Neural progenitor cell (in vitro differentiated cells): ENCODE measurements around the gene MYH6. TPM values are rescaled to one million over a fixed set of nuclear protein-coding genes. Genes with fewer than 3 reads are reported as not detected.
A peak's percentile ranks its signal among the peaks of the same experiment; 100 is the strongest.

Source experiments
- DNase-seq: peaks from one replicate; pipeline ENCODE4 v3.0.0-alpha.2; 2016; ENCODE audit warnings: low spot score
- H2AFZ ChIP-seq: fragments of 200-600 bp; sonication (generic); replicated peaks from 2 replicates; pipeline ENCODE4 v1.6.1; 2016; ENCODE audit warnings: antibody characterized with exemption
- H3F3A ChIP-seq: fragments of 200-600 bp; sonication (generic); 2 replicates; pipeline ENCODE4 v1.6.1; 2016; ENCODE audit warnings: antibody characterized with exemption, low read depth
- H3K27ac ChIP-seq: fragments of 200-600 bp; sonication (generic); 2 replicates; pipeline ENCODE4 v1.5.1; 2016; ENCODE audit warnings: mild to moderate bottlenecking
- H3K27me3 ChIP-seq: fragments of 200-600 bp; sonication (generic); 2 replicates; pipeline ENCODE4 v1.6.1; 2016; ENCODE audit warnings: mild to moderate bottlenecking, moderate library complexity
- H3K36me3 ChIP-seq: fragments of 200-600 bp; sonication (generic); 2 replicates; pipeline ENCODE4 v1.5.1; 2016
- H3K4me1 ChIP-seq: fragments of 200-600 bp; sonication (generic); 2 replicates; pipeline ENCODE4 v1.6.1; 2016; ENCODE audit warnings: mixed run types
- H3K4me2 ChIP-seq: fragments of 200-600 bp; sonication (generic); 2 replicates; pipeline ENCODE4 v1.6.1; 2016
- H3K4me3 ChIP-seq: fragments of 200-600 bp; sonication (generic); 2 replicates; pipeline ENCODE4 v1.5.1; 2016
- H3K79me2 ChIP-seq: fragments of 200-600 bp; sonication (generic); 2 replicates; pipeline ENCODE4 v1.6.1; 2016; ENCODE audit warnings: low read depth
- H3K9ac ChIP-seq: fragments of 200-600 bp; sonication (generic); 2 replicates; pipeline ENCODE4 v1.6.1; 2016
- H3K9me3 ChIP-seq: fragments of 200-600 bp; sonication (generic); 2 replicates; pipeline ENCODE4 v1.5.1; 2016; ENCODE audit warnings: low read depth
- H4K20me1 ChIP-seq: fragments of 200-600 bp; sonication (generic); 2 replicates; pipeline ENCODE4 v1.6.1; 2016; ENCODE audit warnings: low read depth
- H3K27ac Mint-ChIP-seq: 3 replicates; pipeline ENCODE4 v1.8.0; 2021; ENCODE audit warnings: mixed read lengths
- H3K27me3 Mint-ChIP-seq: 2 replicates; pipeline ENCODE4 v1.8.0; 2022; ENCODE audit warnings: low read depth, mild to moderate bottlenecking, inconsistent platforms, moderate library complexity, mixed read lengths; ENCODE audit not compliant: insufficient read depth
- H3K36me3 Mint-ChIP-seq: 3 replicates; pipeline ENCODE4 v1.8.0; 2021; ENCODE audit warnings: mixed read lengths
- H3K4me1 Mint-ChIP-seq: 3 replicates; pipeline ENCODE4 v1.8.0; 2021; ENCODE audit warnings: mixed read lengths
- H3K4me3 Mint-ChIP-seq: 3 replicates; pipeline ENCODE4 v1.8.0; 2021; ENCODE audit warnings: mild to moderate bottlenecking, moderate library complexity, mixed read lengths
- H3K9me3 Mint-ChIP-seq: 3 replicates; pipeline ENCODE4 v1.8.0; 2020; ENCODE audit warnings: mixed read lengths
- CTCF ChIP-seq: fragments of 200-600 bp; sonication (generic); IDR thresholded peaks from 2 replicates; pipeline ENCODE4 v1.5.1; 2017; ENCODE audit warnings: antibody characterized with exemption, mild to moderate bottlenecking
- EZH2 ChIP-seq: fragments of 200-600 bp; sonication (generic); IDR thresholded peaks from 2 replicates; pipeline ENCODE4 v1.6.1; 2017; ENCODE audit warnings: antibody characterized with exemption, mild to moderate bottlenecking, moderate library complexity
- EZH2phosphoT487 ChIP-seq: fragments of 200-600 bp; sonication (generic); IDR thresholded peaks from 2 replicates; pipeline ENCODE4 v1.6.1; 2017; ENCODE audit warnings: antibody characterized with exemption
- total RNA-seq: library from RNA; depleted of rRNA; stranded (reverse); fragments of >200 nt; gene quantifications from 2 replicates; pipeline ENCODE4 v1.2.3, GENCODE V29; 2015; ENCODE audit warnings: low replicate concordance

The MYH6 gene
- total RNA-seq, 1 donor from 2014 or later: not detected

- Histone ChIP-seq H3K27me3 (no peaks in the 10 kb centered on the region), H3K27ac (peak within 1 kb of the TSS; percentile 91), H3K9ac (peak within 1 kb of the TSS; percentile 66), H3K79me2 (peaks cover 52% of the 10 kb centered on the region), H3F3A (peaks cover 45% of the 10 kb centered on the region), H3K4me3 (peak within 1 kb of the TSS; percentile 58), H2AFZ (no peak within 1 kb of the TSS), H4K20me1 (peaks cover 43% of the 10 kb centered on the region), H3K9me3 (no peaks in the 10 kb centered on the region), H3K4me2 (peak within 1 kb of the TSS; percentile 76), H3K36me3 (peaks cover 3% of the 10 kb centered on the region), H3K4me1 (peaks cover 29% of the 10 kb centered on the region)
- peak; percentile 68 for DNase-seq
- Mint-ChIP-seq H3K4me1 (peaks cover 41% of the 10 kb centered on the region), H3K9me3 (no peaks in the 10 kb centered on the region), H3K36me3 (peaks cover 16% of the 10 kb centered on the region), H3K4me3 (peak within 1 kb of the TSS; percentile 90), H3K27ac (peak within 1 kb of the TSS; percentile 94), H3K27me3 (peaks cover 12% of the 10 kb centered on the region)
- TF ChIP-seq CTCF (no peak), EZH2phosphoT487 (no peak), EZH2 (no peak)
These were observed 42.9 kb downstream of the MYH6 start, which contains the start of gene EFS for GRCh38 chr14:23365036-23365731. Gene EFS, minus strand, starts transcription at chr14:23365172. Its CDS starts 147 bp downstream, at chr14:23365025.

- H3K9me3 Mint-ChIP-seq: no peaks in the 10 kb centered on the region
- H4K20me1 ChIP-seq: peaks cover 51% of the 10 kb centered on the region
- peak overlapping the region; percentile 66 for H3K9ac ChIP-seq
- H3K27ac Mint-ChIP-seq: peak overlapping the region; percentile 94
- no peak overlapping the region for H2AFZ ChIP-seq
- H3K9me3 ChIP-seq: no peaks in the 10 kb centered on the region
- H3K27me3 Mint-ChIP-seq: peaks cover 12% of the 10 kb centered on the region
- peak overlapping the region; percentile 58 for H3K4me3 ChIP-seq
- peaks cover 48% of the 10 kb centered on the region for H3F3A ChIP-seq
- peaks cover 43% of the 10 kb centered on the region for H3K4me1 Mint-ChIP-seq
- H3K4me3 Mint-ChIP-seq: peak overlapping the region; percentile 90
- peaks cover 18% of the 10 kb centered on the region for H3K36me3 Mint-ChIP-seq
- TF ChIP-seq EZH2: no peak
- no peak for TF ChIP-seq CTCF
- no peak for TF ChIP-seq EZH2phosphoT487
- peaks cover 3% of the 10 kb centered on the region for H3K36me3 ChIP-seq
- peaks cover 52% of the 10 kb centered on the region for H3K79me2 ChIP-seq
- peak; percentile 85 for DNase-seq
- H3K4me2 ChIP-seq: peak overlapping the region; percentile 76
- H3K27ac ChIP-seq: peak overlapping the region; percentile 91
- H3K4me1 ChIP-seq: peaks cover 29% of the 10 kb centered on the region
- H3K27me3 ChIP-seq: no peaks in the 10 kb centered on the region
These were observed 43.7 kb downstream of the MYH6 start for GRCh38 chr14:23364164-23365035.

GRCh38 chr14:23362200-23362599, 45.9 kb downstream of the MYH6 start:
- H3K36me3 Mint-ChIP-seq: peaks cover 23% of the 10 kb centered on the region
- TF ChIP-seq CTCF (peak; percentile 25), EZH2 (no peak)
- H3K9me3 Mint-ChIP-seq: no peaks in the 10 kb centered on the region
- Histone ChIP-seq H3K27ac (no peak overlapping the region), H3K36me3 (peaks cover 3% of the 10 kb centered on the region), H3K4me3 (no peak overlapping the region), H3K27me3 (no peaks in the 10 kb centered on the region), H2AFZ (no peak overlapping the region), H3K4me1 (peaks cover 26% of the 10 kb centered on the region), H3K4me2 (peak overlapping the region; percentile 10), H4K20me1 (peaks cover 65% of the 10 kb centered on the region), H3K9ac (no peak overlapping the region), H3K79me2 (peaks cover 52% of the 10 kb centered on the region), H3F3A (peaks cover 60% of the 10 kb centered on the region), H3K9me3 (no peaks in the 10 kb centered on the region)
- H3K4me3 Mint-ChIP-seq: peak overlapping the region; percentile 35
- peaks cover 43% of the 10 kb centered on the region for H3K4me1 Mint-ChIP-seq
- H3K27me3 Mint-ChIP-seq: peaks cover 11% of the 10 kb centered on the region
- no peak for DNase-seq
- peak overlapping the region; percentile 50 for H3K27ac Mint-ChIP-seq
